SW 1271 (cell line): ENCODE results near the gene TLR9.
A peak's percentile ranks its signal among the peaks of the same experiment; 100 is the strongest.

ENCODE experiments used
- DNase-seq, 2 experiments: peaks; one replicate each; lab custom pipeline; 2025; lab: John Stamatoyannopoulos, UW

Gene TLR9

GRCh38 chr3:52232279-52233107 is 7.0 kb upstream of the TLR9 start:
- no peak for DNase-seq

GRCh38 chr3:52231502-52232278 is 6.2 kb upstream of the TLR9 start:
- DNase-seq = no peak

DNA sequence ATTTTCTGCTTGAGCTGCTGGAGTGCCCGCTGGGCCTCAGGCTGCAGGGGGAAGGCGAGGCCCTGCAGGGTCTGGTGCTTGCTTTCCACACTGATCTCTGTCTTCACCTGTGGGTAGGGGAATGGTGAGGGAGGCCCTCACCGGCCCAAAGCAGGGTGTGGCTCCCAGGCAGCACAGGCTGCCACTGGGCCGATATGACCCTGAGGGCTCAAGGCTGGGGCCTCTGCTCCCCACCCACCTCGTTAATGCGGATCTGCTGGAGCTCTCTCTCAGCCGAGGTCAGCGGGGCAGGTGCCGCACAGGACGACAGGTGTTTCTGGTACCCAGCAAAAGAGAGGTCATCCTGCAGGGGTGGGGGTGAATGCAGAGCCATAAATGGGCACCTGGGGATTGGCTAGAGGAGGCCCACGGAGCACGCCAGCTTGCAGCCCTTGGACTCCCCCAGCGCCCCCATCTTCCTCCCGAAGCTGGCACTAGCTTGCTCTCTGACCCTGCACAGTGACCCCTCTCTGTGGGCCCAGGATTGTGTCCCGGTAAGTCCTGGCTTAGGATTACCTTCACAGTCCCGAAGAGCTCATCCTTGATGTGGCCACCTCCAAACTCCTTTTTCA is 5.5 kb upstream of the TLR9 start:
- DNase-seq = no peak

GRCh38 chr3:52230461-52230860 is 5.0 kb upstream of the TLR9 start:
- no peak for DNase-seq

DNA sequence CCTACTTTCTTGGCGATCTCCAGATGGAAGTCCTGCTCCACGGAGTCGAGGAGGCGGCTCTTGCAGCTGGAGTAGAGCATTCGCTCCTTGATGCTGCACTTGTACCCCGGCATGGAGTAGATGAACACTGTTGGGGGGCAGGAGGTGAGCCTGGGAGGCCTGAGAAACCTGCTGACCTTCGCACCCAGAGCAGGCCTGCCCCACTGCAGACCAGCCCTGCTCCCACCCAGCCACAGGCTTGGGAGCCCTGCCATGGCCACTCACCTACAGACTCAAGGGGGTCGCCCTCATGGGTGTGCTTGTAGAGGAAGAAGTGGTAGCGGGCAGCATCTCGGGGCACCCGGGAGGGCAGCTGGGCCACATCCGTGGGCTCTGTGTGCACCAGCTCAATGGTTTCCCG is 4.2 kb upstream of the TLR9 start:
- no peak for DNase-seq

DNA sequence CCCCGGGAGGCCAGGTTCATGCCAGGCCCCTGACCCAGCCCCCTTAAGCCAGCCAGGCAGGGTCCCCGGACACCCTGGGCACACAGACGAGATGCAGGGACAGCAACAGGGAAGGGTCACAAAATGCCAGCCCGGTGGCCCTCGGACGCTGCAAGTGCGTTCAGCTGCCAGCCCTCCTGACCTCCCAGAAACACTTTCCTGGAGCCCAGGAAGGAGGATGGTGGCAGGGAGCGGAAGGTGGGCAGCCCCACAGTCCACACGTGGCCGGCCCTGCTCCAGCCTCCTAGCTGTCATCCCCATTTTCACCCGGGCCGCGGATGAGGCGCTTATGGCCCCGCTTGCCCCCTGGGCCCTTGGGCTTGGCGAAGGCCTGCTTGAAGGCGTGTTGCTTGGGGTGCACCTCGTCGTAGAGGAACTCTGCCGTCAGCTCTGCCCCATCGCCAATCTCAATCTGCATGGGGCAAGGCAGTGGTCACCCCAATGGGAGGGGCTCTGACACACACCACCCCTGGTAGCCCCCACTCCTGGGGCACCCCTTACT is 3.4 kb upstream of the TLR9 start:
- no peak for DNase-seq

- DNase-seq = no peak
Measured at GRCh38 chr3:52228266-52228665, 2.8 kb upstream of the TLR9 start.

- DNase-seq = no peak
Measured at GRCh38 chr3:52227766-52228165, 2.3 kb upstream of the TLR9 start.

DNA sequence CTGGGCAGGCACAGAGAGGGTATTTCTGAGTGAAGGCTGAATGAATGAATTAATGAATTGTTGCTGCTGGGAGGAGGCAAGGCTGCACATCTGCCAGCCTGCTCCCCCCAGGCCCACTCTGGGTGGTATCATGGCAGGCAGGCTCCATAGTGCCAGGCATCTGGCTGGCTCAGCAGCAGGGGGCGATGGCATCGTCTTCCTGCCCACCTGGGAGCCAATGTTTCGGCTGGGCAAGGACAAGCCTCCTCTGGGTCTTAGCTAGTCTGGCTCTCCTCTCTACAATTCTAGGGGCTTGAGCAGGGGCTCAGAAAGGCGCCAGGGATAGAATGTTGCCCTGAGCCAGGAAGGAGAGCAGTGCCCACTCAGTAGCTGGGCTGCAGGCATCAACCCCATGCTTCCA is 1.7 kb upstream of the TLR9 start:
- no peak for DNase-seq

- DNase-seq = no peak
Measured at GRCh38 chr3:52226229-52226817, 878 bp upstream of the TLR9 start.

DNA sequence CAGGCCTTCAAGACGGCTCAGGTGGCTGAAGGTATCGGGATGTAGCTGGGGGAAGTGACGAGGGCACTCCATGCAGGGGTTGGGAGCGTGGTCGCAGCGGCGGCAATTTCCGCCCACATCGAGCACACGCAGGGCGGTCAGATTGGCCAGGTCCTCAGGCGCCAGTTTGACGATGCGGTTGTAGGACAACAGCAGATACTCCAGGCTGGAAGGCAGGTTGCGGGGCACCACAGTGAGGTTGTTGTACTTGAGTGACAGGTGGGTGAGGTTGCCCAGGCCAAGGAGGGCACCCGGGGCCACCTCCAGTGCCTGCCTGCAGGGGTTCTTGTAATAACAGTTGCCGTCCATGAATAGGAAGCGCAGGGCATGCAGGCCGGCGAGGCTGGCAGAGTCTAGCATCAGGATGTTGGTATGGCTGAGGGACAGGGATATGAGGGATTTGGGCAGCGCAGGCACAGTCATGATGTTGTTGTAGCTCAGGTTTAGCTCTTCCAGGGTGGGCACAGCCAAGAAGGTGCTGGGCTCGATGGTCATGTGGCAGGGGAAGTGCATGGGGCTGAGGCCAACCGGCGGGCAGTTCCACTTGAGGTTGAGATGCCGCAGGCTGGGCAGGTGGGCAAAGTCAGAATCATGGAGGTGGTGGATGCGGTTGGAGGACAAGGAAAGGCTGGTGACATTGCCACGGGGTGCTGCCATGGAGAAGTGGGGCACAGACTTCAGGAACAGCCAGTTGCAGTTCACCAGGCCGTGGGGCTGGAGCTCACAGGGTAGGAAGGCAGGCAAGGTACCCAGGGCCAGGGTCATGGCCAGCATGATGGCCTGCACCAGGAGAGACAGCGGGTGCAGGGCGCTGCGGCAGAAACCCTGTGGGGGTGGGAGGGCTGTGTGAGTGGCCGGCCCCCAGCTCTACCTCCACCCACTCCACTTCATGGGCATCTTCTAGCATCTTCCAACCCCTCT is 1.7 kb downstream of the TLR9 start:
- DNase-seq = no peak

DNA sequence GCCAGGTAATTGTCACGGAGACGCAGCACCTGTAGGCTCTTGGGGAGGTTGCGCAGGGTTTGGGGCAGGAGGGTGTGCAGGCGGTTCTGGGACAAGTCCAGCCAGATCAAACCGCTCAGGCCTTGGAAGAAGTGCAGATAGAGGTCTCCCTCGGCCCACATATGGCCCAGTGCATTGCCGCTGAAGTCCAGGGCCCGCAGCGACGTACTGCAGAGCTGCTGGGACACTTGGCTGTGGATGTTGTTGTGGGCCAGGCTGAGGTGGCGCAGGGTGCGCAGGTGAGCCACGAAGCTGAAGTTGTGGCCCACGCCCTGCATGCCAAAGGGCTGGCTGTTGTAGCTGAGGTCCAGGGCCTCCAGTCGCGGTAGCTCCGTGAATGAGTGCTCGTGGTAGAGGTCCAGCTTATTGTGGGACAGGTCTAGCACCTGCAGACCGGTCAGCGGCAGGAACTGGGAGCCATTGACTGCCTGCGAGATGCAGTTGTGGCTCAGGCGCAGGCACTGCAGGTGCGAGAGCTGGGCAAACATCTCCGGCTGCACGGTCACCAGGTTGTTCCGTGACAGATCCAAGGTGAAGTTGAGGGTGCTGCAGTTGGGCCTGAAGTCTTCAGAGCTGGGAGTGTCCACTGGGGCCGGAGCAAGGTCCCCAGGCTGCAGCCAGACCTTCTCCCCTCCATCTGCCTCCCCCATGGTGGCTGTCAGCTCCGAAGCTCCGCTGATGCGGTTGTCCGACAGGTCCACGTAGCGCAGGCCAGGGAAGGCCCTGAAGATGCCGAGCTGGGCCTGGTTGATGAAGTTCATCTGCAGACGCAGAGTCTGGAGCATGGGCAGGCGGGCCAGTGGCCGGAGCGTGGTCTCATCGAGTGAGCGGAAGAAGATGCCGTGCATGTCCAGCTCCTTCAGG is 2.9 kb downstream of the TLR9 start:
- DNase-seq = no peak

GRCh38 chr3:52221563-52222318 is 3.7 kb downstream of the TLR9 start:
- no peak for DNase-seq

DNA sequence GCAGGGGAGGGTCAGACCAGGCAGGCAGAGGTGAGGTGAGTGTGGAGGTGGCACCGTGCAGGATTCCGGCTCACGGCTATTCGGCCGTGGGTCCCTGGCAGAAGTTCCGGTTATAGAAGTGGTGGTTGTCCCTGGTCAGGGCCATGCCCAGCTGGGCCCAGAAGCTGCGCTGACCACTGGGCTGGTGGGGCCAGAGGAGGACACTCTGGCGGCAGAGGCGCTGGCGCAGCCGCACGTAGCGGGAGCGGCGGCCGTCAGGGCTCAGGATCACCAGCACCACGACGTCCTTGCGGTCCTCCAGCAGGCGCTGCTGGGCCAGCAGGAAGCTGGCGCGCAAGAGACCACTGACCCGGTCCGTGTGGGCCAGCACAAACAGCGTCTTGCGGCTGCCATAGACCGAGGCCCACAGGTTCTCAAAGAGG is 4.3 kb downstream of the TLR9 start:
- no peak for DNase-seq

- DNase-seq = peak in 1 of 2 experiments; percentile 62
Measured at GRCh38 chr3:52220380-52221026, 4.9 kb downstream of the TLR9 start.

DNA sequence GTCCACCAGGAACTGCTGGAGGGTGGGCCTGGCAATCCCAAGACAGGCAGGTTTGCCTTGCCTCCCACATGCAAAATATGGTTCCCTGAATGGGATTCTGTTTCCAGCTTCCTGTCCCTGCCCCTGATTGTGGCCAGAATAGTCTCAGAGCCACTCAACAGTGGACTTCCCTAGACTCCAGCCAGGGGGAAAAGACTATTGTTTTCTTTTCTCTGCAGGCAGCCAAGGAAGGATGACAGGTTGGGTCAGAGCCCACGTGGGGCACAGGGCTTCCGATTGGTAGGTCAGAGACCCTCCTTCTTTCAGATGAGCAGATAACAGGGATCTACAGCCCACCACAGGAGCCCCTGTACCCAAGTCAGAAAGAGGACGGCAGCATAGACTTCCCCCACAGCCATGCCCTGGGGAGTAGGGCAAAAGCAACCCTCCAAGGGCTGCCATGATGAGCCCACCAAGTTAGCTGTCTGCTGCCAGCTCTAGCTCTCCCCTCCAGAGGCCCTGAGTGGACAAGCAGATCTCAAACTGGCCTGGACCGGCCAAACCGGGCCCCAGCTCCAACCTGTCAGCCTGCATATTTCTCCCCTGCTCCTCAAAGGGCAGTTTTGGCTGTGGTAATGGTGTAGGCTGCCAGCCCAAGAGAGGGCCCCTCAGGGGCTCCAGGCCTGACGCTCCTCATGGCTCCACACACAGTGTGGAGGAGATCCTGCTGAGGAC is 6.4 kb downstream of the TLR9 start:
- DNase-seq = no peak

DNA sequence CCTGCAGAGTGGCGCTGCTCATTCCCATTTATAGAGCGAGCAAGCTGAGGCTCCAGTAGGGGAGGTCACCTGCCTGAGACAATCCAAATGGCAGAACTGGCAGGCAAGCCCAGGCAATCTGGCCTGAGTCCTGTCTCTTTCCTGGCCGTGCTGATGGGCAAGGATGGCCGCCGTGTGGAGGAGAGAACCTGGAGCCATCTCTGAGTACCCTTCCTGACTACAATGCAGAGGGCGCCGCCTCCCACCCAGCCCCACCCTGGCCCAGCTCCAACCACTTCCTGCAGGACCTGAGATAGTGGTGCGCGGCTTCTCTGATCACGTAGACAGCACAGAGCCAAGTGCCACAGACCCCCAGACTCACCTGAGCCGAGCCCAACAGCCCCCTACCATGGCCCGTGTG is 7.0 kb downstream of the TLR9 start:
- DNase-seq = no peak

DNA sequence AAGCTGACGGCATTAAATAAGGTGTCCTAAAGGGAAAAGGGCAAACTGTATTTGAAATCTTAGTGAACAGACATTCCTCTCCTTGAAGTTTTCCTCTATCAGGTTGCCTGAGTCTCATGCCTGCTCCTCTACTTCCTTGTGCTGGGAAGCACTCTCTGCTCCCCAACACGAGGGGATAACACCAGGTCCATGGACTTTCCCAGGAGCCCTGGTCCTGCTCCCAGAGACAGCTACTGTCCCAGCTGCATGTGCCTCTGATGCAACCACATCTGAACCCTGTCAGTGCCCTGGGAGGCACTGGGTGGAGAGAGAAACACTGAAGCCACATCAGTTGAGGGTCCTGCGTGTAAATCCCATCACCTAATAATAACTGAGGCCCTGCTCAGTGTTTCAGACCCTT is 7.4 kb downstream of the TLR9 start:
- DNase-seq = no peak
